ENCODE measurements around the gene BPIFA1.

Gene BPIFA1

DNA sequence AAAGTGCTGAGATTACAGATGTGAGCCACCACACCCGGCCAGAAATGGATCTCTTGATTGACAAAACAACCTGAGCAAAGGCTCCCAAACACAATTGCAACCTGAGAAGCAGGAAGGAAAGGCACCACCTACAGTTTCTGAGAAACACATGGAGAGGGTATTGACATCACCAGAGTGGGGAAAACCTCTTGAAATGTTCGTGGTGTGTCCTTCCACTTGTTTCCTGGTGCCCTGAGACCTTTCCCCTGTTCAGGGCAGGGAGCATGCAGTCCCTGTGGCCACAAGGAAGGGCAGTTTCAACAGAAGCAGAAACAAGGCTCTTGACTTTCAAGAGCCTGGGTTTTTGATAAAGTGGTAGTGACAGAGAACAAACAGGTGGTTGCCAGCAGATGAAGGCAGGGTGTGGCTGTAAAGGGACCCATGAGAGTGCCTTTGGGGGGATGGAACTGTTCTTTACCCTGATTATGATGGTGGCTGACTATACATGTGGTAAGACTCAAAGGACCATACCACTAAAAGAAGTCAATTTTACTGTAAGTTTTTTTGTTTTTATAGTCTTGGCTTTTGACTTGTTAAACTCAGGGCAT is 3.2 kb upstream of the BPIFA1 start:
- no peaks in the 10 kb centered on the region for H3K9me3 Mint-ChIP-seq
- no peak for DNase-seq
- H3K4me1 Mint-ChIP-seq: peaks cover 4% of the 10 kb centered on the region
- H3K27me3 Mint-ChIP-seq: peaks cover 9% of the 10 kb centered on the region
- H3K4me3 Mint-ChIP-seq: no peak overlapping the region
- no peak overlapping the region for H3K27ac Mint-ChIP-seq
- no peaks in the 10 kb centered on the region for H3K36me3 Mint-ChIP-seq (ENCODE audit: low read depth)
- no peak for ATAC-seq

DNA sequence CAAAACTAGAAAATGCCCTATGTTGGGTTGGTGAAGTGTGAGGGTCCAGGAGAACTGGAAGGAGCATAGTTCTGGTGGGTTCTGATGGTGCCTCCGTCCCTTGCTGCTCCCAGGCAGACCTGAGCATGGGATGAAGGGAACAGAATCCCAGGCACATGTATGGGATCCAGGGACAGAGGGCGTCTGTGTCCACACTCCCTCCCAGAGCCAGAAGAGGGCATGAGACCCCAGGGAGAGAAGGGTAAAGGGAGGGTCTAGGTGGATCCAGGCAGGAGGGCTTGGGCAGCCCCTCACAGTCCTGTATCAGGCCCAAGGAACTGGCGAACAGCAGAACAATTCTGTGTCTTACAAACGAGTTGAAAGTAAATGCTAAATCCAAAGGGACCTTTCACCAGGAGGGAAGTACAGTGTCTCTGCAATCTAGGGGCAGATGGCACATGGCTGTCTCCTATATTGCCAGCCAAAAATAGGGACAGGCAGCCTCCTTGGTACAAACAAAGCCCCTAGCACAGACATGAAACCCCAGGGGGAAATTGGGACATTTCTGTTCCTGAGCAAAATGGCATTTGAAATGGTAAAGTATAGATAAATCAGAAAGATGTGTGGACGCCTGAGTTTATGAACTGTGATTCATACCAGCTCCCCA is 2.5 kb upstream of the BPIFA1 start:
- Mint-ChIP-seq H3K36me3 (ENCODE audit: low read depth) (no peaks in the 10 kb centered on the region), H3K27me3 (peaks cover 9% of the 10 kb centered on the region), H3K9me3 (no peaks in the 10 kb centered on the region), H3K4me1 (peaks cover 4% of the 10 kb centered on the region), H3K27ac (no peak overlapping the region), H3K4me3 (no peak overlapping the region)
- no peak for DNase-seq
- ATAC-seq: no peak

DNA sequence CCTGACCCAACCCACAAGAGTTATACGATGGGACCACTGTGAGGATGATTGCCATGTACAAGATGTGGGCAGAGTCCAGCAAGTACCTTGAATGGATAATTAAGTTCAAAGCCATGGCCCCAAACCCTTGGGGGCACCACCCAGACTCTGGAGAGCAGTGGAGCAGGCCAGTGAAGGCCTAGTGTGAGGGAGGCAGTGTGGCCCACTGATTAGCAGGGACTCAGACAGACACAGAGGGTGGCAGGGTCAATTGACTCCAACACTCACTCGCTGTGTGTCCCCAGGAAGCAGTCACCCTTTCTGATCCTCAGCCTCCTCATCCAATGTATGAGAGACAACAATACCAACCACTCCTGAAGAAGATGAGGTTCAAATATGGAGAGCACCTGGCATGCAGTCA is 1.7 kb upstream of the BPIFA1 start:
- Mint-ChIP-seq H3K27ac (no peak overlapping the region), H3K36me3 (ENCODE audit: low read depth) (no peaks in the 10 kb centered on the region), H3K4me3 (no peak overlapping the region), H3K9me3 (no peaks in the 10 kb centered on the region), H3K4me1 (peaks cover 4% of the 10 kb centered on the region), H3K27me3 (peaks cover 9% of the 10 kb centered on the region)
- no peak for DNase-seq
- no peak for ATAC-seq

DNA sequence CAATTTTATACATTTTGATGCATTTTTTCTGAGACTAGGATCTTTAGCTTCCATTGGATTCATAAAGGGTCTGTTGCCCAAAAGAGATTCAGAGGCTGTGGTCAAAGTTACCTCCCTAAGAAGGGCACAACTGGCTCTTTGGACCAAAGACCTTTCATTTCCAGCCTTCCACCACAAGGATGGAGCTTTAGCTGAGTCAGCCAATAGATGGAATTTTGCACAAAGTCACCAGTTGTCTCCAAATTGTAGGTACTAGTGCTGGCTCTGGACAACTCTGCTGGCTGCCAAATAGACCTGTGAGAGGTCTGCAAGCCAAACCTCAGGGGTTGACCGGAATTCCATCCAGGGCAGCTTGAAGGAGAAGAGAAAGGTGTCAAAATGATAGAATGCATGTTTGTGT is 555 bp downstream of the BPIFA1 start:
- DNase-seq (no peak), ATAC-seq (no peak)
- Mint-ChIP-seq H3K4me1 (no peaks in the 10 kb centered on the region), H3K27me3 (peaks cover 11% of the 10 kb centered on the region), H3K36me3 (ENCODE audit: low read depth) (no peaks in the 10 kb centered on the region), H3K4me3 (no peak overlapping the region), H3K27ac (no peak overlapping the region), H3K9me3 (no peaks in the 10 kb centered on the region)

DNA sequence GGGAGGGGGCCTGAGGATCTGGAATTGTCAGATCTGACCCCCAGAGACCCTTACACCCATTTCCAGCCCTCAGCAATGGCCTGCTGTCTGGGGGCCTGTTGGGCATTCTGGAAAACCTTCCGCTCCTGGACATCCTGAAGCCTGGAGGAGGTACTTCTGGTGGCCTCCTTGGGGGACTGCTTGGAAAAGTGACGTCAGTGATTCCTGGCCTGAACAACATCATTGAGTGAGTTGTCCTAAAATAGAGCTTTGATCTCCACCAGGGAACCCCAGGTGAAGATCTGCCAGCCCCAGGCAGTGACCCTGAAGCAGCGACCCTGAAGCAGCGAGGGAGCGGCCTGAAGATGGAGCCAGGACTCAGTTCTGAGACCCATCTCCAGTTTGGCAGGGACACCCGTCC is 2.2 kb downstream of the BPIFA1 start:
- peaks cover 13% of the 10 kb centered on the region for H3K27me3 Mint-ChIP-seq
- no peaks in the 10 kb centered on the region for H3K9me3 Mint-ChIP-seq
- H3K36me3 Mint-ChIP-seq (ENCODE audit: low read depth): no peaks in the 10 kb centered on the region
- no peak overlapping the region for H3K27ac Mint-ChIP-seq
- H3K4me3 Mint-ChIP-seq: no peak overlapping the region
- H3K4me1 Mint-ChIP-seq: no peaks in the 10 kb centered on the region
- ATAC-seq (no peak), DNase-seq (no peak)

DNA sequence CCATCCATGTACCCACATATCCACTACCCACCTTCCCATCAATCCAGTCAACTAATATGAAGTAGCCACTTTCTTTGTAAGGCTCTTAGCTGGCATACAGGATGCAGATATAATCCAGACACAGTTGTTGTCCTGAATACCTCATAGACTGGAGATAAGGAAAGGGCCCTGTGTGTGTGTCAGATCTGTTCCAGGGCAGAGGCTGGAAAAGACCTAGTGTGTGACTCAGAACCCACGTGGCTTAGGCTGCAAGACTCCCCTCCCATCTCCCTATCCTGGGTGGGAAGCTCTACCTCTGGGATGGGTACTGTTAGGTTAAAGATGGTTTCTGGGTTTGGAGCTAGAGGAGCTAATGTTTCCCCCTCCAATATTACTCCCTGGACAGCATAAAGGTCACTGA is 3.6 kb downstream of the BPIFA1 start:
- ATAC-seq (no peak), DNase-seq (no peak)
- Mint-ChIP-seq H3K27ac (no peak overlapping the region), H3K36me3 (ENCODE audit: low read depth) (no peaks in the 10 kb centered on the region), H3K4me3 (no peak overlapping the region), H3K4me1 (no peaks in the 10 kb centered on the region), H3K27me3 (peaks cover 13% of the 10 kb centered on the region), H3K9me3 (no peaks in the 10 kb centered on the region)

DNA sequence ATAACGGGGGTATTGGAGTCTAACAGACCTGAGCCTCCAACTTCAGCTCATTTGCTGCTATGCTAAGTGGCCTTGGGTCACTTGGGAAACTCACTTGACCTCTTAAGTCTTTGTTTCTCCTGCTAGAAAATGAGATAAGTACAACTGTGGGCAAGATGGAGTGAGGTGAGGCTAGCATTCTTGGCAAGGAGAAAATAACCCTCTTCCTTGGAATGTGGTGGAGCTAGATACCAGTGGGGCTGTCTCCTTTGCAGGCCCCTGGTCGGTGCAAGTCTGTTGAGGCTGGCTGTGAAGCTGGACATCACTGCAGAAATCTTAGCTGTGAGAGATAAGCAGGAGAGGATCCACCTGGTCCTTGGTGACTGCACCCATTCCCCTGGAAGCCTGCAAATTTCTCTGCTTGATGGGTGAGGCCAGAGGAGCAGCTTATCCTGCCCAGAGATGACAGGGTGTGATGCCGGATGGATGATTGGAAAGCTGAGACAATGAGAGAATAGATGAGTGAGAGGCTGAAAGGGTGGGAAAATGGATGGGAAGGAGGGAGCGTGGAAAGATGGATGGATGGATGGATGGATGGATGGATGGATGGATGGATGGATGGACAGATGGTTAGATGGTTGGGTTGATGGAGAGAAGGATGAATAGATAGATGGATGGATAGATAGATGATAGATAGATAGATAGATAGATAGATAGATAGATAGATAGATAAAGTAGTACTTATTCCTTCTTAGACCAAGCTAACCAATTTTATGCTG is 4.4 kb downstream of the BPIFA1 start:
- ATAC-seq (no peak), DNase-seq (no peak)
- Mint-ChIP-seq H3K4me1 (no peaks in the 10 kb centered on the region), H3K4me3 (no peak overlapping the region), H3K9me3 (no peaks in the 10 kb centered on the region), H3K27ac (no peak overlapping the region), H3K27me3 (peaks cover 13% of the 10 kb centered on the region), H3K36me3 (ENCODE audit: low read depth) (no peaks in the 10 kb centered on the region)

DNA sequence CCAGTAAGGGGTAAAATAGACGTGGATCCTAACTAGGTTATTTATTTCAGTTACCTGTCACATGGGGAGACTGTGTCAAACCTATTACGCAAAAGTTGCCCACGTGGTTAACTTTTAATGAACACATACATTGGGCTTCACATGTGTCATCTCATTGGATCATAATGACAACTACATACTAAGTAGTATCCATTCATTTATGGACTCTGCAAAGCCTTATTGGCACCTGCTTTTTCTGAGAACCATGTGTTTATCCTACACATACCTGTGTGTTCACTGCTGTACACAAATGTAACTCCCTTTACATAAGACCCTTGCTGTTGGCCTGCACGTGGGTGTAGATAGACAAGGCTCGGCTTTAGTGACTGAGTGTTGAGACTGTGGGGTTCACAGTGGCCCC is 5.1 kb downstream of the BPIFA1 start:
- ATAC-seq (no peak), DNase-seq (no peak)
- H3K27ac Mint-ChIP-seq: no peak overlapping the region
- no peaks in the 10 kb centered on the region for H3K36me3 Mint-ChIP-seq (ENCODE audit: low read depth)
- H3K4me1 Mint-ChIP-seq: no peaks in the 10 kb centered on the region
- peaks cover 10% of the 10 kb centered on the region for H3K27me3 Mint-ChIP-seq
- H3K9me3 Mint-ChIP-seq: no peaks in the 10 kb centered on the region
- no peak overlapping the region for H3K4me3 Mint-ChIP-seq

DNA sequence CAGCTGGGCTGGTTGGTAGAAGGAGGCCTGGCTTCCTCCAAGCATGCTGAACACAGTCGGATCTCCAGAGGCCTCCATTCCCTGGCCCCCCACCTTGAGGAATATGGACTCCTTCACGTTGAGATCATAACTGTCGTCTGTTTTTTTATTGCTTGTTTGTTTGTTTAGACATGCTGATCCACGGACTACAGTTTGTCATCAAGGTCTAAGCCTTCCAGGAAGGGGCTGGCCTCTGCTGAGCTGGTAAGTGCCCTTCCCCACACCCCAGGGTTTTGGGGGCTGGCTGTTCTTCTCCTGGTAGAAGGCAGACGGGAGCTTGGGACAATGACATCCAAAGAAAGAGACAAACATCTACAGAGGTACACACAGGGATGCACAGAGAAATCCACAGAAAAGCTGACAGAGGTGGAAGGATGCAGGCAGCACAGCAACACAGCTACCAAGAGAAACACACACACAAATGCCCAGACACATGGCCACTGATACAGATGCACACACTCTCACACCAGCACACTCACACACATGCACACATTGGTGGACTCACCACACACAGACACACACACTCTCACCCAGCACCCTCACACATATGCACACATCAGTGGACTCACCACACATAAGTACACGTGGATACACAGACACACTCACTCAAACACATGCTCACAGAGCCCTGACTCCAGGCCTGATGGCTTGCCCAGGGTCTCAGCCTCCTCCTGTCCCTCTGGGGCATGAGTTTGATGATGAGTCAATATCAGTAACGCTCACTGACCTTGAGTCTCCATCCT is 6.7 kb downstream of the BPIFA1 start:
- H3K27me3 Mint-ChIP-seq: peaks cover 5% of the 10 kb centered on the region
- no peak for ATAC-seq

DNA sequence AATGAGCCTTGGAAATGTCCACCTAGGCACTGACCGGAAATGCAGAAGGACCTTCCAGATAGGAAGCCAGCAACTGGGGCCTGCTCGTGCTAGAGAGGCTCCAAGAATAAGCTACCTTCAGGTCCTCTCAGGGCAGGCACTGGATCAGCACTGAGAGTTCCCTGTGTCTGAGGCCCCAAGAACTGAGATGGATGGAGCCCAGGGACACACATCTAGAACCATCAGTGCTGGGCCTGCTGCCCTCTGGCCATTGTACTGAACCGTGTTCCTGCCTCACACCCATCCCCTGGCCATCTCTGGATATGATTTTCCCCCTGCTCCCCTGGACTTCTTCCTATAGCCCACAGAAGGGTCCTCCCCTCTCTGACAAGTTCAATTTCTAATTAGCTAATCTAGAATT is 10.3 kb downstream of the BPIFA1 start:
- Mint-ChIP-seq H3K27ac (no peak overlapping the region), H3K9me3 (no peaks in the 10 kb centered on the region), H3K27me3 (peaks cover 2% of the 10 kb centered on the region), H3K36me3 (ENCODE audit: low read depth) (no peaks in the 10 kb centered on the region), H3K4me1 (no peaks in the 10 kb centered on the region), H3K4me3 (no peak overlapping the region)
- DNase-seq (no peak), ATAC-seq (no peak)

More for the DNA sequence above, 6.7 kb downstream of the BPIFA1 start:
- Mint-ChIP-seq H3K4me3 (no peak overlapping the region), H3K4me1 (no peaks in the 10 kb centered on the region), H3K27ac (no peak overlapping the region), H3K9me3 (no peaks in the 10 kb centered on the region), H3K36me3 (ENCODE audit: low read depth) (no peaks in the 10 kb centered on the region)
- no peak for DNase-seq

DNA sequence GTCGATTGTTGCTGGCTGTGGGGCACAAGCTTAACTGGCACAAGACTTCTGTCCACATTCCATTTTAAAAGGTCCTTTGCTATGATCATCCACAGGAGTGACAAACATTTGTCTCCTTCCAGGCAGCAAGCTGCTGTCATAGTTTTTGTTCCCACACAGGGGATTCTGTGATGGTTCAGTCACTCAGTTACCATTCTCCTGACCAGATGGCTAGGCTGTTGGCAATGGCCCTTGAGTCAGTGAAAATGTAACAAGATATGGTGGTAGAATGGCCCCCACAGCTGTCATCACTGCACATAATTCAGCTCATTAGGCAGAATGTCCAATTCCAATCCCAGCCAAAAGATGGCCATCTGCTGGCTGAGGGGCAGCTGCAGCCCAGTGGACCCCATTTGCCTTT is 13.7 kb downstream of the BPIFA1 start:
- DNase-seq: no peak
- H3K9me3 Mint-ChIP-seq: no peaks in the 10 kb centered on the region
- H3K27ac Mint-ChIP-seq: no peak overlapping the region
- H3K4me1 Mint-ChIP-seq: no peaks in the 10 kb centered on the region
- no peak overlapping the region for H3K4me3 Mint-ChIP-seq
- no peak for ATAC-seq
- H3K27me3 Mint-ChIP-seq: peaks cover 1% of the 10 kb centered on the region
- H3K36me3 Mint-ChIP-seq (ENCODE audit: low read depth): no peaks in the 10 kb centered on the region

DNA sequence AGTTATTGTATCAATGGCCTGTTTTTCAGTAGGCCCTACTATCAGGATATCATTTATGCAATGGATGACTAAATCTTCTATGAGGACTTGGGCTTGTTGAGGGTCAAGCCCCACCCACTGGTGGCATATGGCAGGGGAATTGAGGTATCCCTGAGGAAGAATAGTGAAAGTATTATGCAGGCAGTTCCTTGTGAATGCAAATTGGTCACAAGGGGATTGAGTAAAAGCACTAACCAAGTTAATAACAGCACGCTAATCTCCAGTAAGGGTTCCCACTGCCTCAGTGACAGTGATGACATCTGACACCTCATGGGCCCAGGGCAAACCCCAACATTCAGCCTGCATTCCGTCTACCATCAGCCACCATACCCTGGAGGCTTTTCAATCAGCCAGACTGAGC is 14.9 kb downstream of the BPIFA1 start:
- H3K4me3 Mint-ChIP-seq: no peak overlapping the region
- no peaks in the 10 kb centered on the region for H3K9me3 Mint-ChIP-seq
- peaks cover 1% of the 10 kb centered on the region for H3K27me3 Mint-ChIP-seq
- H3K36me3 Mint-ChIP-seq (ENCODE audit: low read depth): no peaks in the 10 kb centered on the region
- DNase-seq (no peak), ATAC-seq (no peak)
- no peaks in the 10 kb centered on the region for H3K4me1 Mint-ChIP-seq
- H3K27ac Mint-ChIP-seq: no peak overlapping the region

DNA sequence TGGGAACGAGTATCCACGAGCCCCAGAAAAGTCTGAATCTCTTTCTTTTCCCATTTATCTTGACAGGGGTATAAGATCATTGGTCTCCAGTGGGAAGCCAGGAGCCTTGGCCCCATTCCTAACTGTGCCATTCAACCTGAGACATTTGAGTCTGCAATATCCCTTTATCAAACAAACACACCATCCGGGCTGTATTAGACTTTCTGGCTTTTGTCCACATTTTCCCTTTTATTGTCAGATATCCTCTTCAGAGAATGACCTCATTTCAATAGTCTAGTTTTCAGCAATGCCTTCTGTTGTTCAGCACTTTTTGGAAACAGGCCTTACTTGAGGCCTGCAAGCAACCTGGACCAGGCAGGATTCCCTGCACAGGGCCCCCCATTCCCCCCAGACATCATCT is 15.7 kb downstream of the BPIFA1 start:
- Mint-ChIP-seq H3K4me1 (no peaks in the 10 kb centered on the region), H3K9me3 (no peaks in the 10 kb centered on the region), H3K4me3 (no peak overlapping the region), H3K27ac (no peak overlapping the region), H3K27me3 (peaks cover 5% of the 10 kb centered on the region), H3K36me3 (ENCODE audit: low read depth) (no peaks in the 10 kb centered on the region)
- ATAC-seq: no peak
- no peak for DNase-seq

DNA sequence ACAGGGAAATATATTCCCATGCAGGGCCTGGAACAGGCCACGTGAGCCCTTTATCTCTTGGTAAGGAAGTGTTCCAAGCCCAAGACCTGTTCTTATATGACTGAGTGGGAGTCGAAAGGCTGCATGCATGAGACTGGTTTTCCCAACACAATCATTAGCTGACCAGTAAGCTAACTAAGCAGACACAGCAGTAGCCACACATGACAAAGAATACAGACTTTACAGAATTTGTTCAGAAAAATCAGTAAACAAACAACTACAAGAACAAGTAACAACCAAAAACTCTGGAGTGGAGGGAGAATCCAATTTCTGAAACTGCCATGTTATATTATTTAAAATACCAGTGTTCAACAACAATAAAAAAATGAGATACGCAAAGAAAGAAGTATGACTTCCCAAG is 16.7 kb downstream of the BPIFA1 start:
- Mint-ChIP-seq H3K27me3 (peaks cover 5% of the 10 kb centered on the region), H3K4me1 (no peaks in the 10 kb centered on the region), H3K36me3 (ENCODE audit: low read depth) (no peaks in the 10 kb centered on the region), H3K4me3 (no peak overlapping the region), H3K27ac (no peak overlapping the region), H3K9me3 (no peaks in the 10 kb centered on the region)
- DNase-seq (no peak), ATAC-seq (no peak)

DNA sequence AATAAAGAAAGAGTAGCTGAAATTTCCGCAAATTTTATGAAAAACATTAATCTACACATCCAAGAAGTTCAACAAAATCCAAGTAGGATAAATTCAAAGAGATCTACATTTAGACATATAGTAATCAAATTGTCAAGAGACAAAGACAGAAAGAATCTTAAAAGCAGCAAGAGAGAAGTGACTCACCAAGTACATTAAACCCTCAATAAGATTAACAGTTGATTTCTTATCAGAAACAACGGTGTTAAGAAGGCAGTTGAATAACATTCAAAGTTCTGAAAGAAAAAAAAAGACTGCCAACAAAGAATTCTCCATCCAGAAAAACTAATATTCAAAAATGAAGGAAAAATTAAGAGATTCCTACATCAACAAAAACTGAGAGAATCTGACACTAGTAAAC is 19.2 kb downstream of the BPIFA1 start:
- Mint-ChIP-seq H3K27me3 (peaks cover 7% of the 10 kb centered on the region), H3K4me1 (no peaks in the 10 kb centered on the region), H3K36me3 (ENCODE audit: low read depth) (no peaks in the 10 kb centered on the region), H3K4me3 (no peak overlapping the region), H3K27ac (no peak overlapping the region), H3K9me3 (no peaks in the 10 kb centered on the region)
- ATAC-seq (no peak), DNase-seq (no peak)
